CD14-positive monocyte (primary cell): ENCODE data around the gene DNAH7. TPM values are rescaled to one million over a fixed set of nuclear protein-coding genes. Genes with fewer than 3 reads are reported as not detected.

Experiments used
- DNase-seq, 3 donors: peaks; one replicate each; pipeline ENCODE4 v3.0.0-alpha.2; 2011 to 2022
- H2AFZ ChIP-seq: 2 replicates; pipeline ENCODE4 v1.6.0; 2012; ENCODE audit warnings: mild to moderate bottlenecking, low read depth, low read length, inconsistent platforms; ENCODE audit not compliant: insufficient read depth, poor library complexity, severe bottlenecking
- H3K27ac ChIP-seq, 2 donors: 1 replicate in 1 of 2; 2 replicates in 1 of 2; pipeline ENCODE4 v1.5.1; 2012 to 2013; ENCODE audit warnings: low read length in 2 of 2, control low read depth in 1 of 2, inconsistent platforms in 1 of 2, low read depth in 1 of 2, mild to moderate bottlenecking in 1 of 2
- H3K27me3 ChIP-seq, 2 donors: one replicate each; pipeline versions ENCODE4 v1.6.0 to v1.6.1; 2011 to 2013; ENCODE audit warnings: low read length in 2 of 2; ENCODE audit not compliant: control insufficient read depth in 2 of 2, insufficient read depth in 2 of 2
- H3K36me3 ChIP-seq, 2 donors: replicated peaks in 1 of 2; 1 replicate in 1 of 2; 2 replicates in 1 of 2; pipeline versions ENCODE4 v1.5.1 to v1.6.1; 2012 to 2013; ENCODE audit warnings: low read length in 2 of 2, control low read depth in 1 of 2, inconsistent platforms in 1 of 2, mild to moderate bottlenecking in 1 of 2; ENCODE audit not compliant: insufficient read depth in 2 of 2, control insufficient read depth in 1 of 2
- H3K4me1 ChIP-seq, 2 donors: 1 replicate in 1 of 2; 2 replicates in 1 of 2; pipeline versions ENCODE4 v1.5.1 to v1.6.1; 2012 to 2013; ENCODE audit warnings: low read length in 2 of 2, control low read depth in 1 of 2, inconsistent platforms in 1 of 2, mild to moderate bottlenecking in 1 of 2, moderate library complexity in 1 of 2; ENCODE audit not compliant: insufficient read depth in 2 of 2, control insufficient read depth in 1 of 2
- H3K4me2 ChIP-seq: replicated peaks from 2 replicates; pipeline ENCODE3; 2012; ENCODE audit warnings: low read length, moderate library complexity, mild to moderate bottlenecking; ENCODE audit not compliant: poor library complexity, severe bottlenecking; ENCODE audit errors: extremely low read depth
- H3K4me3 ChIP-seq, 3 experiments: fragments of 200-600 bp in 1 of 3; sonication (generic) in 1 of 3; replicated peaks in 1 of 3; 1 replicate in 2 of 3; 2 replicates in 1 of 3; pipeline ENCODE4 v1.5.1; 2011 to 2013; ENCODE audit warnings: low read length in 3 of 3, mild to moderate bottlenecking in 3 of 3, control low read depth in 2 of 3, low read depth in 2 of 3, inconsistent platforms in 1 of 3, moderate library complexity in 1 of 3
- H3K79me2 ChIP-seq: 2 replicates; pipeline ENCODE4 v1.6.0; 2012; ENCODE audit warnings: mild to moderate bottlenecking, control low read depth, inconsistent platforms, low read length, moderate library complexity; ENCODE audit not compliant: insufficient read depth
- H3K9ac ChIP-seq: 2 replicates; pipeline ENCODE4 v1.6.0; 2017; ENCODE audit warnings: low read length, mild to moderate bottlenecking; ENCODE audit not compliant: insufficient read depth, poor library complexity, severe bottlenecking
- H3K9me3 ChIP-seq, 2 donors: replicated peaks in 1 of 2; 1 replicate in 1 of 2; 2 replicates in 1 of 2; pipeline versions ENCODE4 v1.5.1 to v1.6.1; 2012 to 2013; ENCODE audit warnings: low read length in 2 of 2, control low read depth in 1 of 2; ENCODE audit not compliant: control insufficient read depth in 1 of 2, insufficient read depth in 1 of 2
- H4K20me1 ChIP-seq: 2 replicates; pipeline ENCODE4 v1.6.0; 2012; ENCODE audit warnings: mild to moderate bottlenecking, low read length, control low read depth, moderate library complexity; ENCODE audit not compliant: insufficient read depth
- H3K27ac Mint-ChIP-seq, 7 donors: one replicate each; pipeline ENCODE4 v1.8.0; 2020; ENCODE audit warnings: mild to moderate bottlenecking in 7 of 7, mixed read lengths in 7 of 7, moderate library complexity in 6 of 7, inconsistent platforms in 2 of 7
- H3K27me3 Mint-ChIP-seq, 3 donors: one replicate each; pipeline ENCODE4 v1.8.0; 2021 to 2022; ENCODE audit warnings: low read depth in 3 of 3, mild to moderate bottlenecking in 3 of 3, mixed read lengths in 3 of 3, moderate library complexity in 3 of 3, inconsistent platforms in 1 of 3
- H3K36me3 Mint-ChIP-seq, 2 donors: one replicate each; pipeline ENCODE4 v1.8.0; 2020; ENCODE audit warnings: mixed read lengths in 2 of 2, inconsistent platforms in 1 of 2, mild to moderate bottlenecking in 1 of 2
- H3K4me1 Mint-ChIP-seq: one replicate; pipeline ENCODE4 v1.8.0; 2020; ENCODE audit warnings: mild to moderate bottlenecking, mixed read lengths
- H3K4me3 Mint-ChIP-seq, 2 donors: one replicate each; pipeline ENCODE4 v1.8.0; 2020; ENCODE audit warnings: mild to moderate bottlenecking in 2 of 2, mixed read lengths in 2 of 2, moderate library complexity in 1 of 2
- H3K9me3 Mint-ChIP-seq, 7 donors: one replicate each; pipeline ENCODE4 v1.8.0; 2020 to 2022; ENCODE audit warnings: mixed read lengths in 7 of 7, mild to moderate bottlenecking in 6 of 7, moderate library complexity in 6 of 7, inconsistent platforms in 2 of 7
- WGBS: methylation state at CpG from one replicate; pipeline ENCODE4 v1.1.5; 2013; ENCODE audit warnings: missing lambda C conversion rate; ENCODE audit not compliant: insufficient coverage; 5-methylcytosine and 5-hydroxymethylcytosine counted together
- intact Hi-C, 2 donors: fragments of 100-400 bp; cut with micrococcal nuclease; formaldehyde crosslinking; loops; one replicate each; pipeline versions ENCODE4 v1.15.0 to v1.15.1; 2023
- polyA plus RNA-seq, 3 donors: library from polyadenylated mRNA; depleted of rRNA in 1 of 3; unstranded in 2 of 3; stranded (reverse) in 1 of 3; fragments of 300-500 nt in 2 of 3; fragments of >200 nt in 1 of 3; fragmentation: Illumina TruSeq in 2 of 3; gene quantifications; 1 replicate in 2 of 3; 2 replicates in 1 of 3; pipeline ENCODE4 v1.2.3, GENCODE V29; 2012 to 2021
- TF ChIP-seq, protein P1 (sequence below): fragments of 200-600 bp; IDR thresholded peaks from one replicate; pipeline ENCODE4 v1.8.0; 2022; ENCODE audit warnings: antibody characterized with exemption, mild to moderate bottlenecking

DNAH7 gene
- polyA plus RNA-seq, 3 donors, result 0.07 TPM; not detected in 2

DNA sequence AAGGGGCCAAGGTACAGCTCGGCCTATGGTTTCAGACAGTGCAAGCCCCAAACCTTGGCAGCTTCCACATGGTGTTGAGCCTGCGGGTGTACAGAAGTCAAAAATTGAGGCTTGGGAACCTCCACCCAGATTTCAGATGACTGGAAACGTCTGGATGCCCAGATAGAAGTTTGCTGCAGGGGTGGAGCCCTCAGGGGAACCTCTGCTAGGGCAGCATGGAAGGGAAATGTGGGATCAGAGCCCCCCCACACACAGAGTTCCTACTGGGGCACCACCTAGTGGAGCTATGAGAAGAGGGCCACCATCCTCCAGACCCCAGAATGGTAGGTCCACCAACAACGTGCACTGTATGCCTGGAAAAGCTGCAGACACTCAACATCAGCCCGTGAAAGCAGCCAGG, 15.0 kb upstream of the DNAH7 start:
- Histone ChIP-seq H3K4me2 (no peak overlapping the region), H4K20me1 (no peaks in the 10 kb centered on the region), H3K27ac (no peak overlapping the region), H3K4me1 (peaks cover 0 to 3% of the 10 kb centered on the region in 2 donors), H3K36me3 (no peaks in the 10 kb centered on the region), H3K27me3 (no peaks in the 10 kb centered on the region), H3K79me2 (no peaks in the 10 kb centered on the region), H3K4me3 (no peak overlapping the region), H3K9ac (no peak overlapping the region), H3K9me3 (peaks cover 8 to 18% of the 10 kb centered on the region in 2 donors), H2AFZ (no peak overlapping the region)
- peaks cover 10% of the 10 kb centered on the region for H3K4me1 Mint-ChIP-seq
- no peak for DNase-seq
- H3K36me3 Mint-ChIP-seq, result no peaks in the 10 kb centered on the region
- TF ChIP-seq, protein P1, sequence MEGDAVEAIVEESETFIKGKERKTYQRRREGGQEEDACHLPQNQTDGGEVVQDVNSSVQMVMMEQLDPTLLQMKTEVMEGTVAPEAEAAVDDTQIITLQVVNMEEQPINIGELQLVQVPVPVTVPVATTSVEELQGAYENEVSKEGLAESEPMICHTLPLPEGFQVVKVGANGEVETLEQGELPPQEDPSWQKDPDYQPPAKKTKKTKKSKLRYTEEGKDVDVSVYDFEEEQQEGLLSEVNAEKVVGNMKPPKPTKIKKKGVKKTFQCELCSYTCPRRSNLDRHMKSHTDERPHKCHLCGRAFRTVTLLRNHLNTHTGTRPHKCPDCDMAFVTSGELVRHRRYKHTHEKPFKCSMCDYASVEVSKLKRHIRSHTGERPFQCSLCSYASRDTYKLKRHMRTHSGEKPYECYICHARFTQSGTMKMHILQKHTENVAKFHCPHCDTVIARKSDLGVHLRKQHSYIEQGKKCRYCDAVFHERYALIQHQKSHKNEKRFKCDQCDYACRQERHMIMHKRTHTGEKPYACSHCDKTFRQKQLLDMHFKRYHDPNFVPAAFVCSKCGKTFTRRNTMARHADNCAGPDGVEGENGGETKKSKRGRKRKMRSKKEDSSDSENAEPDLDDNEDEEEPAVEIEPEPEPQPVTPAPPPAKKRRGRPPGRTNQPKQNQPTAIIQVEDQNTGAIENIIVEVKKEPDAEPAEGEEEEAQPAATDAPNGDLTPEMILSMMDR, result no peak
- peaks cover 21 to 30% (median 27%) of the 10 kb centered on the region in 7 donors for H3K9me3 Mint-ChIP-seq
- intact Hi-C loops, result no loop called here
- H3K27me3 Mint-ChIP-seq, result no peaks in the 10 kb centered on the region
- 98% methylated on average over 4 of the region's 5 CpGs for WGBS
- no peak overlapping the region for H3K4me3 Mint-ChIP-seq
- H3K27ac Mint-ChIP-seq, result no peak overlapping the region

DNA sequence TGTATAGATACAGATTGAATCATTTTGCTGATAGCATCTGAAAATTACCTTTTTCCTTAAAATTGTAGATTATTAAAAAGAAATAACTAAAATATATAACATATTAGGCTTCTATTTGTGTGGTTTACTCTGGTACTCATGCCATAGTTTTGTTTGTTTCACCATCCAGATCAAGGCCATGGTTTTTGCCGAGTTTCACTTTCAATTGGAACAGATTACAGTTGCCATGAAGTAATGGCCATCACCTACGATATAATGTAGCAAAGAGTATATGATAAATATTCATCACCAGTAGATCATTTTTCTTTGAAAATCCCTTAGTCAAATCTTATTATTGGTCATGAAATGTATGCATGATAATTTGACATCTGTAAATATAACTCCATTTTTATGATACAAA, 11.9 kb upstream of the DNAH7 start:
- H3K27ac ChIP-seq, result no peak overlapping the region

More for the DNA sequence above, 11.9 kb upstream of the DNAH7 start:
- Histone ChIP-seq H3K27me3 (no peaks in the 10 kb centered on the region), H3K9ac (no peak overlapping the region), H3K79me2 (no peaks in the 10 kb centered on the region), H3K9me3 (peaks cover 8 to 18% of the 10 kb centered on the region in 2 donors), H3K36me3 (no peaks in the 10 kb centered on the region), H4K20me1 (no peaks in the 10 kb centered on the region), H3K4me1 (peaks cover 0 to 3% of the 10 kb centered on the region in 2 donors), H3K4me2 (no peak overlapping the region), H2AFZ (no peak overlapping the region), H3K4me3 (no peak overlapping the region)
- H3K4me1 Mint-ChIP-seq, result peaks cover 8% of the 10 kb centered on the region
- no peaks in the 10 kb centered on the region for H3K36me3 Mint-ChIP-seq
- peaks cover 21 to 30% (median 27%) of the 10 kb centered on the region in 7 donors for H3K9me3 Mint-ChIP-seq
- intact Hi-C loops, result no loop called here
- no peak overlapping the region for H3K27ac Mint-ChIP-seq
- no peak for DNase-seq
- TF ChIP-seq, protein P1, result no peak
- no peak overlapping the region for H3K4me3 Mint-ChIP-seq
- H3K27me3 Mint-ChIP-seq, result no peaks in the 10 kb centered on the region
- no CpG with 5 or more reads among the region's 2 CpGs for WGBS
